ENCODE data around the gene IFT88.

IFT88 gene

GRCh38 chr13:20566898-20567874 is at the start of gene IFT88:
Gene IFT88 (plus strand): TSS chr13:20567157. CDS start chr13:20574386, 7,229 bp downstream.
- H3K4me3 ChIP-seq (ENCODE audit: low read depth, low read length): peak within 1 kb of the TSS; percentile 63
- TF ChIP-seq, protein P1, sequence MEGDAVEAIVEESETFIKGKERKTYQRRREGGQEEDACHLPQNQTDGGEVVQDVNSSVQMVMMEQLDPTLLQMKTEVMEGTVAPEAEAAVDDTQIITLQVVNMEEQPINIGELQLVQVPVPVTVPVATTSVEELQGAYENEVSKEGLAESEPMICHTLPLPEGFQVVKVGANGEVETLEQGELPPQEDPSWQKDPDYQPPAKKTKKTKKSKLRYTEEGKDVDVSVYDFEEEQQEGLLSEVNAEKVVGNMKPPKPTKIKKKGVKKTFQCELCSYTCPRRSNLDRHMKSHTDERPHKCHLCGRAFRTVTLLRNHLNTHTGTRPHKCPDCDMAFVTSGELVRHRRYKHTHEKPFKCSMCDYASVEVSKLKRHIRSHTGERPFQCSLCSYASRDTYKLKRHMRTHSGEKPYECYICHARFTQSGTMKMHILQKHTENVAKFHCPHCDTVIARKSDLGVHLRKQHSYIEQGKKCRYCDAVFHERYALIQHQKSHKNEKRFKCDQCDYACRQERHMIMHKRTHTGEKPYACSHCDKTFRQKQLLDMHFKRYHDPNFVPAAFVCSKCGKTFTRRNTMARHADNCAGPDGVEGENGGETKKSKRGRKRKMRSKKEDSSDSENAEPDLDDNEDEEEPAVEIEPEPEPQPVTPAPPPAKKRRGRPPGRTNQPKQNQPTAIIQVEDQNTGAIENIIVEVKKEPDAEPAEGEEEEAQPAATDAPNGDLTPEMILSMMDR (IDR thresholded peaks at IDR 0.05; ENCODE audit: borderline replicate concordance, insufficient read depth, low read depth, low read length): no peak

GRCh38 chr13:20518660-20519100 is 48.3 kb upstream of the IFT88 start:
- no peak overlapping the region for H3K4me3 ChIP-seq (ENCODE audit: low read depth, low read length)
- TF ChIP-seq, protein P1 (IDR thresholded peaks at IDR 0.05; ENCODE audit: borderline replicate concordance, insufficient read depth, low read depth, low read length): no peak

DNA sequence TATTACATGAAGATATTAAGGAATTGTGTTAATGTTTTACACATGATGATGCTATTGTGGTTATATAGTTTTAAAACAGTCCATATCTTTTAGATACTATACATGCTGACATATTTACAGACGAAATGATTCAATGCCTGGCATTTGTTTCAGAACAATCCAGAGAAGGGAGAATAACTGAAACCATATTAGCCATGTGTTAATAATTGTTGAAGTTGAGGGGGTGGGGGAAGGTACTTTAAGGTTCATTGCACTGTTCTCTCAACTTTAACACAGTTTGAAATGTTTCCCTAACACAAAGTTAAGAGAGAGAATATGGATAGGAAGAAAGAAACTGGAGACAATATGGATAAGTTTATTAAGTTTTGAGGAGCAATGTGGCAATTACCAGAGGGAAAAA is 47.1 kb upstream of the IFT88 start:
- TF ChIP-seq, protein P1 (IDR thresholded peaks at IDR 0.05; ENCODE audit: borderline replicate concordance, insufficient read depth, low read depth, low read length): no peak

GRCh38 chr13:20521364-20522115 is 45.4 kb upstream of the IFT88 start:
- H3K4me3 ChIP-seq (ENCODE audit: low read depth, low read length): no peak overlapping the region
- TF ChIP-seq, protein P1 (IDR thresholded peaks at IDR 0.05; ENCODE audit: borderline replicate concordance, insufficient read depth, low read depth, low read length): no peak

More for the DNA sequence above, 47.1 kb upstream of the IFT88 start:
- H3K4me3 ChIP-seq (ENCODE audit: low read depth, low read length): no peak overlapping the region

- peak overlapping the region; percentile 74 for H3K4me3 ChIP-seq (ENCODE audit: low read depth, low read length)
Measured at GRCh38 chr13:20525144-20525600, 41.8 kb upstream of the IFT88 start.

More at GRCh38 chr13:20525144-20525600, 41.8 kb upstream of the IFT88 start:
- TF ChIP-seq, protein P1 (IDR thresholded peaks at IDR 0.05; ENCODE audit: borderline replicate concordance, insufficient read depth, low read depth, low read length): no peak

All from GM12875 (cell line).